ENCODE data around the gene ELF3.
"Not testable (repeated sequence)": the region's sequence is repeated elsewhere in the genome, so short reads cannot be mapped to it uniquely, and the experiment has no call there.

Gene ELF3

GRCh38 chr1:202009326-202010179 lies 834 bp upstream of the ELF3 start:
- DNase-seq = peak; percentile 54

GRCh38 chr1:202011994-202012393 lies 1.6 kb downstream of the ELF3 start:
- DNase-seq = no peak

GRCh38 chr1:202012544-202013478 lies 2.4 kb downstream of the ELF3 start:
- no peak for DNase-seq

GRCh38 chr1:202013603-202014002 lies 3.2 kb downstream of the ELF3 start:
- no peak for DNase-seq

GRCh38 chr1:202014060-202014459 lies 3.7 kb downstream of the ELF3 start:
- DNase-seq = no peak

- no peak for DNase-seq
Measured at GRCh38 chr1:202014915-202015661, 4.7 kb downstream of the ELF3 start.

GRCh38 chr1:202015662-202015937 lies 5.2 kb downstream of the ELF3 start:
- no peak for DNase-seq

GRCh38 chr1:202016022-202016810 lies 5.8 kb downstream of the ELF3 start:
- DNase-seq = no peak

GRCh38 chr1:202016811-202017748 lies 6.7 kb downstream of the ELF3 start:
- no peak for DNase-seq

GRCh38 chr1:202017749-202018467 lies 7.5 kb downstream of the ELF3 start:
- no peak for DNase-seq

- DNase-seq = no peak
Measured at GRCh38 chr1:202018468-202019234, 8.3 kb downstream of the ELF3 start.

GRCh38 chr1:202019235-202019558 lies 8.8 kb downstream of the ELF3 start:
- DNase-seq = not testable (repeated sequence)

- no peak for DNase-seq
Measured at GRCh38 chr1:202023001-202023433, 12.6 kb downstream of the ELF3 start.

GRCh38 chr1:202029171-202029665 lies 18.8 kb downstream of the ELF3 start:
- no peak for DNase-seq

- DNase-seq = no peak
Measured at GRCh38 chr1:202029727-202030126, 19.3 kb downstream of the ELF3 start.

GRCh38 chr1:202031796-202032195 lies 21.4 kb downstream of the ELF3 start:
- no peak for DNase-seq

- no peak for DNase-seq
Measured at GRCh38 chr1:202034149-202034682, 23.8 kb downstream of the ELF3 start.

GRCh38 chr1:202034683-202035462 lies 24.5 kb downstream of the ELF3 start:
- DNase-seq = no peak

Data from activated CD4-positive, alpha-beta T cell treated with anti-CD3 and anti-CD28 coated beads, Interleukin-2, amount 50 U/mL, for 1 hour (primary cell).